ENCODE measurements around the gene GPATCH2.

Gene GPATCH2

GRCh38 chr1:217453816-217454215 is 177.1 kb downstream of the GPATCH2 start:
- TF ChIP-seq, protein P1, sequence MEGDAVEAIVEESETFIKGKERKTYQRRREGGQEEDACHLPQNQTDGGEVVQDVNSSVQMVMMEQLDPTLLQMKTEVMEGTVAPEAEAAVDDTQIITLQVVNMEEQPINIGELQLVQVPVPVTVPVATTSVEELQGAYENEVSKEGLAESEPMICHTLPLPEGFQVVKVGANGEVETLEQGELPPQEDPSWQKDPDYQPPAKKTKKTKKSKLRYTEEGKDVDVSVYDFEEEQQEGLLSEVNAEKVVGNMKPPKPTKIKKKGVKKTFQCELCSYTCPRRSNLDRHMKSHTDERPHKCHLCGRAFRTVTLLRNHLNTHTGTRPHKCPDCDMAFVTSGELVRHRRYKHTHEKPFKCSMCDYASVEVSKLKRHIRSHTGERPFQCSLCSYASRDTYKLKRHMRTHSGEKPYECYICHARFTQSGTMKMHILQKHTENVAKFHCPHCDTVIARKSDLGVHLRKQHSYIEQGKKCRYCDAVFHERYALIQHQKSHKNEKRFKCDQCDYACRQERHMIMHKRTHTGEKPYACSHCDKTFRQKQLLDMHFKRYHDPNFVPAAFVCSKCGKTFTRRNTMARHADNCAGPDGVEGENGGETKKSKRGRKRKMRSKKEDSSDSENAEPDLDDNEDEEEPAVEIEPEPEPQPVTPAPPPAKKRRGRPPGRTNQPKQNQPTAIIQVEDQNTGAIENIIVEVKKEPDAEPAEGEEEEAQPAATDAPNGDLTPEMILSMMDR (conservative IDR thresholded peaks at IDR 0.05): no peak

GRCh38 chr1:217449370-217449769 is 181.5 kb downstream of the GPATCH2 start:
- H3K27ac ChIP-seq: no peak overlapping the region
- TF ChIP-seq, protein P1 (conservative IDR thresholded peaks at IDR 0.05): no peak

More at GRCh38 chr1:217453816-217454215, 177.1 kb downstream of the GPATCH2 start:
- H3K27ac ChIP-seq: no peak overlapping the region

- TF ChIP-seq, protein P1 (conservative IDR thresholded peaks at IDR 0.05): no peak
- H3K27ac ChIP-seq: no peak overlapping the region
Measured at GRCh38 chr1:217443845-217444244, 187.0 kb downstream of the GPATCH2 start.

- TF ChIP-seq, protein P1 (conservative IDR thresholded peaks at IDR 0.05): no peak
- H3K27ac ChIP-seq: no peak overlapping the region
Measured at GRCh38 chr1:217437376-217437775, 193.5 kb downstream of the GPATCH2 start.

DNA sequence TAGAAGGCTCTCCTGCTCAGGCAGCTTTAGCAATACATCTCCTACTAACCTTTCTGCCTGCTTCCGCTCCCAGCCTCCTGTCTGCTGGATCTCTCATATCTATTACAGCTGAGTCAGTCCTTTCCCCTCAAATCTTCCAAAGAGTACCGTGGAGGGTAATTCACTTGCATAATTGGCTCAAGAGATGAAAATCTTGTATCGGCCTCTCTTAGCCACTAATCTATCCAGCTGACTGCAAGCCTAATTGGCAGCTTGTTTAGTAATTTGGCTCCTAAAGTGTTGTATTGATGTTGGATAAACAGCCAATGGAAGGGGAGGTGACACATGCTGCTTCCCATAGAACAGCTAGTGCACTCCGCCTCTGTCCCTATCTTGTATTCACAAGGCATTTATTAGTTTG is 195.7 kb downstream of the GPATCH2 start:
- no peak overlapping the region for H3K27ac ChIP-seq
- TF ChIP-seq, protein P1 (conservative IDR thresholded peaks at IDR 0.05): no peak

DNA sequence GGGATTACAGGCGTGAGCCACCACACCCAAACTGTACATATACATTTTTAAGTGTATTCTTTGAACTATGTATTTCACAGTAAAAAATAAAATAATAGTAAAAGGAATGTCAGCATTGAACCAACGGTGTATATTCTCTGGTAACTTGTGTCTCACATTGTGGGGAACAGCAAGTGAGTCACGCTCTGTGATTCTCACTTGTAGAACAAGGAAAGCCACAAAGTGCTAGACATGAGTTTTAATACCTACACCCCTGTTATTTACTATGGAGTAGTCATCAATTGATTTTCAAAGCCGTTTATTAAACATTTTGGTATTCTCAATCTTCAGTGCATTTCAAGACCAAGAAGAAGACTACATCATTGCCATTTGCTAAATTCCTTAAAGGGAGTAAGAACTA is 197.2 kb downstream of the GPATCH2 start:
- TF ChIP-seq, protein P1 (conservative IDR thresholded peaks at IDR 0.05): no peak

DNA sequence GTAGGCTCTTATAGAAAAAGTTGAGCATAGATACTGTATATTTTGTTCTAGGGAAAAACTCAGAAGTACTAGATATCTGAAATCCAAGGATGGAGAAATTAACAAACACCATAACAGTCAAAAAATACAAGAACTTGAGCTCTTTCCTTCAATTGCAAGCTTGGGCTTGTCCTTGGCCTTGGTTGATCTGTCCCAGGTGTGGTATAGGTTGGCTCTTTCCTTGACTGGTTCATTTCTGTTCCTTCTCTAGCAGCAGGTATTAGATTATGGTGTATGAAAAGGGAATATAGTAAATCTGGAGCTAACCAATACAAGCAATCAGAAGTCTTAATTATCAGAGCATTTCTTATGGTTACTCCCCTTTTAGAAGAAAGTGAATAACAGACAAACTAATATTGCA is 198.6 kb downstream of the GPATCH2 start:
- H3K27ac ChIP-seq: no peak overlapping the region
- TF ChIP-seq, protein P1 (conservative IDR thresholded peaks at IDR 0.05): no peak

More for the DNA sequence above, 197.2 kb downstream of the GPATCH2 start:
- no peak overlapping the region for H3K27ac ChIP-seq
